IMR-90 (cell line): ENCODE data around the gene PARL.

Experiments used
- TF ChIP-seq, protein P1 (sequence below): conservative IDR thresholded peaks from 2 replicates; pipeline ENCODE4 v1.5.1; 2012; ENCODE audit warnings: mild to moderate bottlenecking, low read depth, low read length, improper control_type of control experiment
- TF ChIP-seq, protein P2 (sequence below): fragments of 150-350 bp; IDR thresholded peaks from 2 replicates; pipeline ENCODE4 v1.6.1; 2017; ENCODE audit warnings: mild to moderate bottlenecking, antibody characterized with exemption, low read length, low read depth

DNA sequence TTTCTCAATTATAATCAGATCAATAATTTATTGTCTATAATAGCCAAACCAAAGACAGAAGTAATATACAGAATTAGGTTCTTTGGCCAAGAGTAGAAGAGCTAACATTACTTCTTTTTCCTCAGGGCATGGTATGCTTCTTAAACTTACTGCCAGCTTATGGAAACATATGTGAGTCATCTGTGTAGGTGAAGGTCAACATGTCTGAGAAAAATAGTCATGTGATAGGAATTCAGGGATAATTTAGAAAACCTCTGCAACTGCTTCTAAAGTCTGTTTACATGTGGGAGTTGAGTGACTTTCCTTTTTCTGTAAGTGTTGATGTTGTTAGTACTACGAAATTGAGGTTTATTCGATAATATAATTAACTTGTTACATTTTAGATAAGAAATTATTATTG, 40.1 kb downstream of the PARL start:
- TF ChIP-seq, protein P1, sequence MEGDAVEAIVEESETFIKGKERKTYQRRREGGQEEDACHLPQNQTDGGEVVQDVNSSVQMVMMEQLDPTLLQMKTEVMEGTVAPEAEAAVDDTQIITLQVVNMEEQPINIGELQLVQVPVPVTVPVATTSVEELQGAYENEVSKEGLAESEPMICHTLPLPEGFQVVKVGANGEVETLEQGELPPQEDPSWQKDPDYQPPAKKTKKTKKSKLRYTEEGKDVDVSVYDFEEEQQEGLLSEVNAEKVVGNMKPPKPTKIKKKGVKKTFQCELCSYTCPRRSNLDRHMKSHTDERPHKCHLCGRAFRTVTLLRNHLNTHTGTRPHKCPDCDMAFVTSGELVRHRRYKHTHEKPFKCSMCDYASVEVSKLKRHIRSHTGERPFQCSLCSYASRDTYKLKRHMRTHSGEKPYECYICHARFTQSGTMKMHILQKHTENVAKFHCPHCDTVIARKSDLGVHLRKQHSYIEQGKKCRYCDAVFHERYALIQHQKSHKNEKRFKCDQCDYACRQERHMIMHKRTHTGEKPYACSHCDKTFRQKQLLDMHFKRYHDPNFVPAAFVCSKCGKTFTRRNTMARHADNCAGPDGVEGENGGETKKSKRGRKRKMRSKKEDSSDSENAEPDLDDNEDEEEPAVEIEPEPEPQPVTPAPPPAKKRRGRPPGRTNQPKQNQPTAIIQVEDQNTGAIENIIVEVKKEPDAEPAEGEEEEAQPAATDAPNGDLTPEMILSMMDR, result no peak
- TF ChIP-seq, protein P2, sequence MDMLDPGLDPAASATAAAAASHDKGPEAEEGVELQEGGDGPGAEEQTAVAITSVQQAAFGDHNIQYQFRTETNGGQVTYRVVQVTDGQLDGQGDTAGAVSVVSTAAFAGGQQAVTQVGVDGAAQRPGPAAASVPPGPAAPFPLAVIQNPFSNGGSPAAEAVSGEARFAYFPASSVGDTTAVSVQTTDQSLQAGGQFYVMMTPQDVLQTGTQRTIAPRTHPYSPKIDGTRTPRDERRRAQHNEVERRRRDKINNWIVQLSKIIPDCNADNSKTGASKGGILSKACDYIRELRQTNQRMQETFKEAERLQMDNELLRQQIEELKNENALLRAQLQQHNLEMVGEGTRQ, result no peak
